A673 (cell line): ENCODE data around the gene BRCA2. TPM values are rescaled to one million over a fixed set of nuclear protein-coding genes. Genes with fewer than 3 reads are reported as not detected.
A peak's percentile ranks its signal among the peaks of the same experiment; 100 is the strongest.

Source experiments
- BruUV-seq: library from RNA; stranded (reverse); fragments of 400-500 nt; replicated peaks from 2 replicates; lab custom pipeline; 2021; lab: Mats Ljungman, UMichigan
- CTCF ChIA-PET: fragments of 300-600 bp; sonication (Branson Sonifier 250); formaldehyde crosslinking; loops from one replicate; lab custom pipeline; 2022; ENCODE audit warnings: antibody characterized with exemption; lab: Charles Lee
- POLR2A ChIA-PET: fragments of 300-600 bp; sonication (Branson Sonifier 250); formaldehyde crosslinking; loops from one replicate; lab custom pipeline; 2022; ENCODE audit warnings: antibody characterized with exemption; ENCODE audit not compliant: low non-redundant PET; lab: Charles Lee
- DNase-seq: peaks from one replicate; pipeline ENCODE4 v3.0.0-alpha.2; 2015; ENCODE audit warnings: low spot score
- H3K27ac ChIP-seq: fragments of 200-600 bp; sonication (generic); 2 replicates; pipeline ENCODE4 v1.5.1; 2016; ENCODE audit warnings: mixed run types, low read depth, mild to moderate bottlenecking, mixed read lengths, antibody characterized with exemption, low read length; ENCODE audit not compliant: poor library complexity, severe bottlenecking
- H3K27me3 ChIP-seq: fragments of 200-600 bp; sonication (generic); replicated peaks from 2 replicates; pipeline ENCODE4 v1.6.1; 2017; ENCODE audit warnings: mixed run types, low read depth, mild to moderate bottlenecking, mixed read lengths, antibody characterized with exemption, low read length; ENCODE audit not compliant: insufficient read depth, poor library complexity
- H3K36me3 ChIP-seq: fragments of 200-600 bp; sonication (generic); 2 replicates; pipeline ENCODE4 v1.6.1; 2016; ENCODE audit warnings: mixed run types, mild to moderate bottlenecking, mixed read lengths, antibody characterized with exemption, low read length; ENCODE audit not compliant: insufficient read depth, poor library complexity, severe bottlenecking
- H3K4me1 ChIP-seq: fragments of 200-600 bp; sonication (generic); 2 replicates; pipeline ENCODE4 v1.6.1; 2017; ENCODE audit warnings: mixed run types, mild to moderate bottlenecking, mixed read lengths, antibody characterized with exemption, low read length; ENCODE audit not compliant: insufficient read depth, poor library complexity, severe bottlenecking
- H3K4me3 ChIP-seq: fragments of 200-600 bp; sonication (generic); 2 replicates; pipeline ENCODE4 v1.5.1; 2016; ENCODE audit warnings: low read depth, mixed run types, mild to moderate bottlenecking, mixed read lengths, low read length; ENCODE audit not compliant: poor library complexity, severe bottlenecking
- H3K9me3 ChIP-seq: fragments of 200-600 bp; sonication (generic); 2 replicates; pipeline ENCODE4 v1.6.1; 2016; ENCODE audit warnings: mixed run types, low read depth, mild to moderate bottlenecking, mixed read lengths, antibody characterized with exemption, low read length; ENCODE audit not compliant: poor library complexity, severe bottlenecking
- EZH2 ChIP-seq: fragments of 200-600 bp; sonication (generic); IDR thresholded peaks from 2 replicates; pipeline ENCODE4 v1.6.1; 2017; ENCODE audit warnings: borderline replicate concordance, low read depth, mild to moderate bottlenecking, mixed read lengths, antibody characterized with exemption, low read length; ENCODE audit not compliant: poor library complexity, severe bottlenecking
- intact Hi-C: fragments of 100-400 bp; cut with micrococcal nuclease; formaldehyde crosslinking; loops from one replicate; pipeline ENCODE4 v1.10.0; 2022; ENCODE audit not compliant: unreplicated experiment
- total RNA-seq: library from RNA; stranded (reverse); gene quantifications from 2 replicates; pipeline ENCODE4 v1.2.3, GENCODE V29; 2021
- TF ChIP-seq, protein P1 (sequence below): fragments of 300-800, 200-600 bp; sonication (generic); conservative IDR thresholded peaks from 2 replicates; pipeline ENCODE4 v1.5.1; 2017; ENCODE audit warnings: low read depth, mild to moderate bottlenecking, antibody characterized with exemption, low read length, moderate library complexity, mixed read lengths

Gene BRCA2
- total RNA-seq, 1 experiment from 2014 or later: 35.9 TPM

DNA sequence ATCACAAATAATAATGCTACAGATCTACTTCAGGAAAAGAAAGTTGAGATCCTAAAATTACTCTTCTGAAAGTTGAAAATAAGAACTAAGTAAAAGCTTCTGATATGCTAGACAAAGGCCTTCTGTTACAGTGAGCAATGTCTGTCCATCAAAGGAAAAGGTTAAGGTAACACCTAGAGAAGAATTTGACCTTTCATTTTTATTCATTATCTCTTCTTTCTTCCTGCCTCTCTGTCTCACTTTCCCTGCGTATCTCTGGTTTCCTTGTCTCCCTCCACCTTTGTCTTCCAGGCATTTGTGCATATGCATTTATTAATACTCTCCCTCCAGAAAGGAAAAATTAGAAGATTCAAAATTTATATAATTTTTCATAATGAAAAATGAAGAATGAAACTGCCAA is 49.2 kb upstream of the BRCA2 start:
- no peaks in the 10 kb centered on the region for H3K36me3 ChIP-seq
- no peak for DNase-seq
- no peaks in the 10 kb centered on the region for H3K4me1 ChIP-seq
- intact Hi-C loops: no loop called here
- no peak overlapping the region for H3K4me3 ChIP-seq
- H3K27ac ChIP-seq: no peak overlapping the region
- CTCF ChIA-PET: no interaction called here
- POLR2A ChIA-PET: no interaction called here
- TF ChIP-seq, protein P1, sequence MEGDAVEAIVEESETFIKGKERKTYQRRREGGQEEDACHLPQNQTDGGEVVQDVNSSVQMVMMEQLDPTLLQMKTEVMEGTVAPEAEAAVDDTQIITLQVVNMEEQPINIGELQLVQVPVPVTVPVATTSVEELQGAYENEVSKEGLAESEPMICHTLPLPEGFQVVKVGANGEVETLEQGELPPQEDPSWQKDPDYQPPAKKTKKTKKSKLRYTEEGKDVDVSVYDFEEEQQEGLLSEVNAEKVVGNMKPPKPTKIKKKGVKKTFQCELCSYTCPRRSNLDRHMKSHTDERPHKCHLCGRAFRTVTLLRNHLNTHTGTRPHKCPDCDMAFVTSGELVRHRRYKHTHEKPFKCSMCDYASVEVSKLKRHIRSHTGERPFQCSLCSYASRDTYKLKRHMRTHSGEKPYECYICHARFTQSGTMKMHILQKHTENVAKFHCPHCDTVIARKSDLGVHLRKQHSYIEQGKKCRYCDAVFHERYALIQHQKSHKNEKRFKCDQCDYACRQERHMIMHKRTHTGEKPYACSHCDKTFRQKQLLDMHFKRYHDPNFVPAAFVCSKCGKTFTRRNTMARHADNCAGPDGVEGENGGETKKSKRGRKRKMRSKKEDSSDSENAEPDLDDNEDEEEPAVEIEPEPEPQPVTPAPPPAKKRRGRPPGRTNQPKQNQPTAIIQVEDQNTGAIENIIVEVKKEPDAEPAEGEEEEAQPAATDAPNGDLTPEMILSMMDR: no peak
- no peak for TF ChIP-seq EZH2
- BruUV-seq: no TSS peak
- no peaks in the 10 kb centered on the region for H3K9me3 ChIP-seq
- H3K27me3 ChIP-seq: no peaks in the 10 kb centered on the region

GRCh38 chr13:32267836-32268439 is 47.4 kb upstream of the BRCA2 start:
- Histone ChIP-seq H3K36me3 (no peaks in the 10 kb centered on the region), H3K27me3 (no peaks in the 10 kb centered on the region), H3K9me3 (no peaks in the 10 kb centered on the region), H3K27ac (no peak overlapping the region), H3K4me1 (no peaks in the 10 kb centered on the region), H3K4me3 (no peak overlapping the region)
- DNase-seq: no peak
- intact Hi-C loops: no loop called here
- BruUV-seq: no TSS peak
- no peak for TF ChIP-seq EZH2
- TF ChIP-seq, protein P1: peak; percentile 33
- ChIA-PET CTCF (no interaction called here), POLR2A (no interaction called here)

GRCh38 chr13:32272021-32272683 is 43.2 kb upstream of the BRCA2 start:
- intact Hi-C loops: no loop called here
- DNase-seq: no peak
- H3K4me1 ChIP-seq: no peaks in the 10 kb centered on the region
- CTCF ChIA-PET: no interaction called here
- H3K36me3 ChIP-seq: no peaks in the 10 kb centered on the region
- TF ChIP-seq, protein P1: no peak
- no peak for TF ChIP-seq EZH2
- POLR2A ChIA-PET: no interaction called here
- H3K27me3 ChIP-seq: no peaks in the 10 kb centered on the region
- H3K4me3 ChIP-seq: no peak overlapping the region
- H3K27ac ChIP-seq: no peak overlapping the region
- H3K9me3 ChIP-seq: no peaks in the 10 kb centered on the region
- BruUV-seq: no TSS peak
